Measurements from ENCODE around the gene TRIM44.
"Not testable (repeated sequence)": the region's sequence is repeated elsewhere in the genome, so short reads cannot be mapped to it uniquely, and the experiment has no call there.

The TRIM44 gene

GRCh38 chr11:35814081-35814695, 151.6 kb downstream of the TRIM44 start:
- no peak for DNase-seq (ENCODE audit: low read depth in 3 of 3, low spot score in 1 of 3)

GRCh38 chr11:35814720-35815305, 152.2 kb downstream of the TRIM44 start:
- no peak for DNase-seq (ENCODE audit: low read depth in 3 of 3, low spot score in 1 of 3)

- DNase-seq (ENCODE audit: low read depth in 3 of 3, low spot score in 1 of 3): no peak
These were observed 153.2 kb downstream of the TRIM44 start for GRCh38 chr11:35815556-35816315.

- no peak for DNase-seq (ENCODE audit: low read depth in 3 of 3, low spot score in 1 of 3)
These were observed 158.0 kb downstream of the TRIM44 start for GRCh38 chr11:35820614-35821013.

GRCh38 chr11:35822815-35823495, 160.4 kb downstream of the TRIM44 start:
- no peak for DNase-seq (ENCODE audit: low read depth in 3 of 3, low spot score in 1 of 3)

GRCh38 chr11:35823742-35824298, 161.2 kb downstream of the TRIM44 start:
- DNase-seq (ENCODE audit: low read depth in 3 of 3, low spot score in 1 of 3): no peak

GRCh38 chr11:35825386-35825785, 162.8 kb downstream of the TRIM44 start:
- DNase-seq (ENCODE audit: low read depth in 3 of 3, low spot score in 1 of 3): no peak

GRCh38 chr11:35826006-35826405, 163.4 kb downstream of the TRIM44 start:
- no peak for DNase-seq (ENCODE audit: low read depth in 3 of 3, low spot score in 1 of 3)

- no peak for DNase-seq (ENCODE audit: low read depth in 3 of 3, low spot score in 1 of 3)
These were observed 164.4 kb downstream of the TRIM44 start for GRCh38 chr11:35826949-35827348.

- no peak for DNase-seq (ENCODE audit: low read depth in 3 of 3, low spot score in 1 of 3)
These were observed 173.6 kb downstream of the TRIM44 start for GRCh38 chr11:35836205-35836604.

GRCh38 chr11:35838071-35838470, 175.5 kb downstream of the TRIM44 start:
- no peak for DNase-seq (ENCODE audit: low read depth in 3 of 3, low spot score in 1 of 3)

GRCh38 chr11:35838697-35839367, 176.3 kb downstream of the TRIM44 start:
- DNase-seq (ENCODE audit: low read depth in 3 of 3, low spot score in 1 of 3): not testable (repeated sequence)

GRCh38 chr11:35839368-35840161, 177.0 kb downstream of the TRIM44 start:
- DNase-seq (ENCODE audit: low read depth in 3 of 3, low spot score in 1 of 3): no peak

GRCh38 chr11:35841733-35842132, 179.2 kb downstream of the TRIM44 start:
- no peak for DNase-seq (ENCODE audit: low read depth in 3 of 3, low spot score in 1 of 3)

GRCh38 chr11:35842958-35843357, 180.4 kb downstream of the TRIM44 start:
- DNase-seq (ENCODE audit: low read depth in 3 of 3, low spot score in 1 of 3): no peak

- no peak for DNase-seq (ENCODE audit: low read depth in 3 of 3, low spot score in 1 of 3)
These were observed 182.0 kb downstream of the TRIM44 start for GRCh38 chr11:35844579-35844978.

- no peak for DNase-seq (ENCODE audit: low read depth in 3 of 3, low spot score in 1 of 3)
These were observed 183.3 kb downstream of the TRIM44 start for GRCh38 chr11:35845860-35846259.

- no peak for DNase-seq (ENCODE audit: low read depth in 3 of 3, low spot score in 1 of 3)
These were observed 184.3 kb downstream of the TRIM44 start for GRCh38 chr11:35846874-35847273.

- no peak for DNase-seq (ENCODE audit: low read depth in 3 of 3, low spot score in 1 of 3)
These were observed 184.9 kb downstream of the TRIM44 start for GRCh38 chr11:35847473-35847872.

GRCh38 chr11:35848616-35849015, 186.0 kb downstream of the TRIM44 start:
- DNase-seq (ENCODE audit: low read depth in 3 of 3, low spot score in 1 of 3): no peak
